Measurements from ENCODE around the gene CENPK.

- TF ChIP-seq POLR2A (IDR thresholded peaks at IDR 0.05; ENCODE audit: low read depth, low read length): no peak
- TF ChIP-seq TAF1 (IDR thresholded peaks at IDR 0.05; ENCODE audit: borderline replicate concordance, low read depth, low read length): no peak
Observed at GRCh38 chr5:65489119-65489518, 73.8 kb downstream of the CENPK start.
